Measurements from ENCODE around the gene PRR7.

DNA sequence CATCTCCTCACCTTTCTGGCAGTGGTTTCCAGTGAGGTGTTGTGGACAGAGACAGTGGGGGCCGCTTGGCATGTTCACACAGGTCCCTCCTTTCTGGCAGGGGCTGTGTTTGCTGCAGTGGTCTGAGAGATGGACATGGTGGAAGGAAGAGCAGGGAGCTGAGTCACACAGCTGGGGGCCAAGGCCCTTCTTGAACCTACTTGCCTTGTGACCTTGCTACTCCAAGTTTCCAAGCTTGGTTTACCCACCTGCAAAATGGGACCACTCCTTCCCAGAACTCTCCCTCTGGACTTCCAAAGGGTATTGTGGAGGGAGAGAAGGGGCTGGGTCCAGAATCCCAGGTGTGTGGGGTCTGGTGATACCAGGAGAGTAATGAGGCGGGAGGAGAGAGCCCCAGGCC, 41.3 kb upstream of the PRR7 start:
- TF ChIP-seq, protein P1, sequence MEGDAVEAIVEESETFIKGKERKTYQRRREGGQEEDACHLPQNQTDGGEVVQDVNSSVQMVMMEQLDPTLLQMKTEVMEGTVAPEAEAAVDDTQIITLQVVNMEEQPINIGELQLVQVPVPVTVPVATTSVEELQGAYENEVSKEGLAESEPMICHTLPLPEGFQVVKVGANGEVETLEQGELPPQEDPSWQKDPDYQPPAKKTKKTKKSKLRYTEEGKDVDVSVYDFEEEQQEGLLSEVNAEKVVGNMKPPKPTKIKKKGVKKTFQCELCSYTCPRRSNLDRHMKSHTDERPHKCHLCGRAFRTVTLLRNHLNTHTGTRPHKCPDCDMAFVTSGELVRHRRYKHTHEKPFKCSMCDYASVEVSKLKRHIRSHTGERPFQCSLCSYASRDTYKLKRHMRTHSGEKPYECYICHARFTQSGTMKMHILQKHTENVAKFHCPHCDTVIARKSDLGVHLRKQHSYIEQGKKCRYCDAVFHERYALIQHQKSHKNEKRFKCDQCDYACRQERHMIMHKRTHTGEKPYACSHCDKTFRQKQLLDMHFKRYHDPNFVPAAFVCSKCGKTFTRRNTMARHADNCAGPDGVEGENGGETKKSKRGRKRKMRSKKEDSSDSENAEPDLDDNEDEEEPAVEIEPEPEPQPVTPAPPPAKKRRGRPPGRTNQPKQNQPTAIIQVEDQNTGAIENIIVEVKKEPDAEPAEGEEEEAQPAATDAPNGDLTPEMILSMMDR (IDR thresholded peaks at IDR 0.05; ENCODE audit: poor library complexity) = no peak
- no peak for TF ChIP-seq EZH2 (IDR thresholded peaks at IDR 0.05; ENCODE audit: borderline replicate concordance)

Data from hepatocyte (in vitro differentiated cells).